DMS79 (cell line): ENCODE results near the gene KHK.

Source experiments
- DNase-seq: peaks from one replicate; lab custom pipeline; 2025; lab: John Stamatoyannopoulos, UW

Gene KHK

DNA sequence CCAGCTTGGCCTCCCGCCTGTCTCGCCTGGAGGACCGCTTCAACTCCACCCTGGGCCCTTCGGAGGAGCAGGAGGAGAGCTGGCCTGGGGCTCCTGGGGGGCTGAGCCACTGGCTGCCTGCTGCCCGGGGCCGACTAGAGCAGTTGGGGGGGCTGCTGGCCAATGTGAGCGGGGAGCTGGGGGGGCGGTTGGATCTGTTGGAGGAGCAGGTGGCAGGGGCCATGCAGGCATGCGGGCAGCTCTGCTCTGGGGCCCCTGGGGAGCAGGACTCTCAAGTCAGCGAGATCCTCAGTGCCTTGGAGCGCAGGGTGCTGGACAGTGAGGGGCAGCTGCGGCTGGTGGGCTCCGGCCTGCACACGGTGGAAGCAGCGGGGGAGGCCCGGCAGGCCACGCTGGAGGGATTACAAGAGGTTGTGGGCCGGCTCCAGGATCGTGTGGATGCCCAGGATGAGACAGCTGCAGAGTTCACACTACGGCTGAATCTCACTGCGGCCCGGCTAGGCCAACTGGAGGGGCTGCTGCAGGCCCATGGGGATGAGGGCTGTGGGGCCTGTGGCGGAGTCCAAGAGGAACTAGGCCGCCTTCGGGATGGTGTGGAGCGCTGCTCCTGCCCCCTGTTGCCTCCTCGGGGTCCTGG lies 3.7 kb upstream of the KHK start:
- DNase-seq: no peak

DNA sequence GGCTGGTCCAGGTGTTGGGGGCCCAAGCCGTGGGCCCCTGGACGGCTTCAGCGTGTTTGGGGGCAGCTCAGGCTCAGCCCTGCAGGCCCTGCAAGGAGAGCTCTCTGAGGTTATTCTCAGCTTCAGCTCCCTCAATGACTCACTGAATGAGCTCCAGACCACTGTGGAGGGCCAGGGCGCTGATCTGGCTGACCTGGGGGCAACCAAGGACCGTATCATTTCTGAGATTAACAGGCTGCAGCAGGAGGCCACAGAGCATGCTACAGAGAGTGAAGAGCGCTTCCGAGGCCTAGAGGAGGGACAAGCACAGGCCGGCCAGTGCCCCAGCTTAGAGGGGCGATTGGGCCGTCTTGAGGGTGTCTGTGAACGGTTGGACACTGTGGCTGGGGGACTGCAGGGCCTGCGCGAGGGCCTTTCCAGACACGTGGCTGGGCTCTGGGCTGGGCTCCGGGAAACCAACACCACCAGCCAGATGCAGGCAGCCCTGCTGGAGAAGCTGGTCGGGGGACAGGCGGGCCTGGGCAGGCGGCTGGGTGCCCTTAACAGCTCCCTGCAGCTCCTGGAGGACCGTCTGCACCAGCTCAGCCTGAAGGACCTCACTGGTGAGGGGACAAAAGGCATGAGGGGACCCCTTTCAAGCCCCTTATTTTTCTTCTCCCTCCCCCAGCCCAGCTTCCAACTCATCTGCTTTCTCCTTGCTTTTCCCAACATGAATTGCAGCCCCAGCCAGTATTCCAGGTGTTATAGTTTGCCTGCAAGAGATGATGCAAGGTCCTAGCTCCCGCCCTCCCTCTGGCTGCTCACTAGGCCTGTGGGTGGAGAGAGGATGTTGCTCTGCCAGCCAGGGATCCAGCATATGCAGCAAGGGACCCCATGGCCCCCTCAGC lies 2.9 kb upstream of the KHK start:
- DNase-seq: no peak

DNA sequence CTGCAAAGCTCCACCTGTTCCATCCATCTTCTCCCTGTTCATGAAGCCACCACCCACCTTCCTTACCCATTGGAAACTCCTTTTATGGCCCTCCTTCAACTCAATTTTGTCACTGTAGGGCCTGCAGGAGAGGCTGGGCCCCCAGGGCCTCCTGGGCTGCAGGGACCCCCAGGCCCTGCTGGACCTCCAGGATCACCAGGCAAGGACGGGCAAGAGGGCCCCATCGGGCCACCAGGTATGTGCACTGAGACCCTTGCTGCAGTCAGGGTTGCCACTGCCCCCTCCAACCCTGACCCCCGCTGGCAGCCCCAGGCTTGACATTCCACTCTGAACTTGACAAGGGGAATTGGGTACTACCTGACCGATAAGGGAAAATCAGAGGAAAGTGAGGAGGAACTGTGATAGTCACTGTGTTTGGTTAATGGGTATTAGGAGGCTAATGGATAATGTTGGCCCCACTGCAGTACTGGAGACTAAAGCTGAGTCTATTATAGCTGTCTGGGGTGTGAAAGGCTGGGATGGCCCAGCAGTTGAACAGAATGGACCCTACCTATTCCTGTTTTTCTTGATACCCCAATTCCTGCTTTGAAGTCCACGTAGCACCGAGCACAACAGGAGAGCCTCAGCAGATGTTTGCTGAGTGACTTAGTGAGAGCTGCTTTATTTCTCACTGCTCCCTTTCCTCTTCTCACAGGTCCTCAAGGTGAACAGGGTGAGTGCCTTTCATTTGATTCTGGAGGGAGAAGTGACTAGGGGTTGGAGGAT lies 2.1 kb upstream of the KHK start:
- DNase-seq: no peak

DNA sequence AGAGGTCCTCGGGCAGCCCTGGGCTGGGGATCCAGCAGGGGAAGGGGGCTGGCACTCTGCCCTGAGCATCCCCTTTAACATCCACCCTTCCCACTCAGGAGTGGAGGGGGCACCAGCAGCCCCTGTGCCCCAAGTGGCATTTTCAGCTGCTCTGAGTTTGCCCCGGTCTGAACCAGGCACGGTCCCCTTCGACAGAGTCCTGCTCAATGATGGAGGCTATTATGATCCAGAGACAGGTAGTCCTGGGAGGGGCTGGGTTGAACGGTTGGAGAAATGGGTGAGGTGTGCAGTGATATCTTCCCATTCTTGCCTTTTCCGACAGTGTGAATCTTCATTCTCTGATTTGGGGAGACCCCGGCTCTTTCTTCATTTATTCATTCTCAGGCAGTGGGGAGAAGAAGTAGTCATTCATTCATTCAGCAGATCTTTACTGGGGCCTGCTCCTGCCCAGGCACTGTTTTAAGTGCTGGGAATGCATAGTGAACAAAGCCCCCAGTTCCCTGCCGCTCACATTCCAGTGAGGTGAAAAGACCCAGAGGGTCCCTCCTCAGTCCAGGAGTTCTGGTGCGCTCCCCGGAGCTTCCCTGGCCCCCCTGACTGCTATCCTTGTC lies 1.4 kb upstream of the KHK start:
- no peak for DNase-seq

DNA sequence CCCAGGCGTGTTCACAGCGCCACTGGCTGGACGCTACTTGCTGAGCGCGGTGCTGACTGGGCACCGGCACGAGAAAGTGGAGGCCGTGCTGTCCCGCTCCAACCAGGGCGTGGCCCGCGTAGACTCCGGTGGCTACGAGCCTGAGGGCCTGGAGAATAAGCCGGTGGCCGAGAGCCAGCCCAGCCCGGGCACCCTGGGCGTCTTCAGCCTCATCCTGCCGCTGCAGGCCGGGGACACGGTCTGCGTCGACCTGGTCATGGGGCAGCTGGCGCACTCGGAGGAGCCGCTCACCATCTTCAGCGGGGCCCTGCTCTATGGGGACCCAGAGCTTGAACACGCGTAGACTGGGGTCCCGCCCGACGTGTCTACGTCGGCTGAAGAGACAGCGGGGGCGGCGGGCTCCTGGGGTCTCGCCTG lies 891 bp upstream of the KHK start:
- DNase-seq: no peak

DNA sequence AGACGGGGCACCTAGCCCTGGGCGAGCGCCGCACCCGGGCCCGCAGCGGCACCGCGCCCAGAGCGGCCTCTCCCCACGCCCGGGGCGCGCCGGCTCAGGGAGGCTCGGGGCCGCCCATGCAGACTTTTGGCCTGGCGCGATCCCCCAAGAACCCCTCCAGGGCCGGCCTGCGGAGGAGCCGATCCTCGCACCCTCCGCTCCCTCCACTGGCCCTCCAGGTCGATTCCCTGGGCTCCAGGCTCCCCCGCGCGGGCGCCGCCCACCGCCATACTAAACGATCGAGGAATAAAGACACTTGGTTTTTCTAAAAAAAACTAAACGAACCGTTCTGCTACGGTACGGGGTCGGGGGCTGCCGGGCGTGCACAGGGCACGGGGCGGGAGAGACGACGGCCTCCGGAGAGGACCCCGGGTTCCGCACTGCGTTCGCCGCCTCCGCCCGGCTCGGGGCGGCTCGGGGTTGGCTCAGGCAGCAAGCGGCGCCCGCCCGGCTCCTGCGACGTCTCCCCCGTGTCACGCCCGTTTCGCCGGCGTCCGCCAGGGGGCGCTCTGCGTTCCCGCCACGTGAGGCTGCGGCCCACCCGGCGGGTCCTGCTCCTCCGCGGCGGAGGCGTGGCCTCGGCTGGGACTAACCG lies 365 bp upstream of the KHK start:
- DNase-seq: peak; percentile 85

DNA sequence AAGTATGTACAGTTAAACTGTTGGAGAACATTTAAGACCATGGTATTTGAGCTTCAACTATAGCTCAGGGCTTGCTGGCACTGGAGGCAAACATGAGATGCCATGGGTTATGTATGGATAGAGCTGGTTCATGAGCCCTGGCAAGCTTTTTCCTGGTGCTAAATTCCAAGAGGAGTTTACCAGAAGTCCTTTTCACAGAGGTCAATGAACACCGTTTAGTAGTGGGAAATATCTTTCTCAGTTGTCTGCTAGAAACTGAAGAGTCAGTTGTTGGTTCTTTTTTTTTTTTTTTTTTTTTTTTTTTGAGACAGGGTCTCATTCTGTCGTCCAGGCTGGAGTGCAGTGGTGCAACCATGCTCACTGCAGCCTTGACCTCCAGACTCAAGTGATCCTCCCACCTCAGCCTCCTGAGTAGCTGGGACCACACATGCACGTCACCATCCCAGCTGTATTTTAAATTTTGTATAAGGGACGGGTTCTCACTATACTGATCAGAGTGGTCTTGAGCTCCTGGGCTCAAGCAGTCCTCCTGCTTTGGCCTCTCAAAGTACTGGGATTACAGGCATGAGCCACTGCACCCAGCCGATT lies 1.3 kb downstream of the KHK start:
- DNase-seq: no peak

DNA sequence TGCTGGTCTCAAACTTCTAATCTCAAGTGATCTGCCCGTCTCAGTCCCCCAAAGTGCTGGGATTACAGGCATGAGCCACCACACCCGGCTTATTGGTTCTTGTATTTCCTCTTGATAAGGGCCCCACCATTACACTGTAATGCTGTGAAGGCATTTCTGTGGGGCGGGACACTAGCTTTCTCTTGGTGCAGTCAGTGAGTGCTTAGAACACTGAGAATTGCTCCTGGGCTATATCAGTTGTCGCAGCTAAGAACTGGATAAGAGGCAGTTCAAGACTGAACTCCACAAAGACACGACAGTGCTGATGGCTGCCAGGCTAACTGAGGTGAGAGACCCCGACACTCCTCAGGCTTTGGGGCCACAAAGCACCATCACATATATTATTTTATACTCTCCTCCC lies 2.1 kb downstream of the KHK start:
- no peak for DNase-seq

DNA sequence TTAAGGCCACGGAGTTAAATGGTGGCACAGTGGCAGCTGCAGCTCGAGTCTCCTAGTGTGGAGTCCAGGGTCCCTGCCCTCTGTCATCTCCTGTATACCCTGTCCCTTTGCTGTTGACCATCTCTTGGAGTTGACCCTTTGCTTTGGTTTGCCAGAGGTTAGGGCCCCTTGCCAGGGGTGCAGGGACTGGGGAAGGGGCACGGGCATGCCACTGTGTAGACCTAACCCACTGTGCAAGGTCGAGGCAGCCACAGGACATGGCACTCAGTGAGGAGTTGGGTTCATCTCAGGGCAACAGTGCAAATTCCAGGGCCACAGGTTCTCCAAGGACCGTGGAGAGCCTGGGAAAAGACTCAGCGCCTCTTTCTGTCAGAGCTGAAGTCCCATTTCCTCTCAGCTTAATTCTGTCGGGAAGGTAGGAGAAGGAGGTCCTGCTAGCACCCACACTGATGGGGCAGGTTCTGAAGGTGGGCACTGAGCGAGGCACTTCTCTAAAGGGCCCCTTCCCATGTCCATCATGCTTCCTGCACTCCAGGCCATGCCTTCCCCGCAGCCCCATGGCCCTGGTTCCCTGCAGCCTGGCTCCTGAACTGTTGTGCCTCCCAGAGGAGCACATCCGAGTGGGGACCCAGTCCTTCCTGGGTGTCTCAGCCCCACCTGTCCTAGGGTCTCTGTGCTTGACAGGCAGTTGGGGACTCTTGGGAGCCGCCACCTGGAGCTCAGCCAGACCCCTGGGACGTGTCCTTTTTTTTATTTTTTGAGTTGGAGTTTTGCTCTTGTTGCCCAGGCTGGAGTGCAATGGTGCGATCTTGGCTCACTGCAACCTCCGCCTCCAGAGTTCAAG lies 2.8 kb downstream of the KHK start:
- DNase-seq: no peak

DNA sequence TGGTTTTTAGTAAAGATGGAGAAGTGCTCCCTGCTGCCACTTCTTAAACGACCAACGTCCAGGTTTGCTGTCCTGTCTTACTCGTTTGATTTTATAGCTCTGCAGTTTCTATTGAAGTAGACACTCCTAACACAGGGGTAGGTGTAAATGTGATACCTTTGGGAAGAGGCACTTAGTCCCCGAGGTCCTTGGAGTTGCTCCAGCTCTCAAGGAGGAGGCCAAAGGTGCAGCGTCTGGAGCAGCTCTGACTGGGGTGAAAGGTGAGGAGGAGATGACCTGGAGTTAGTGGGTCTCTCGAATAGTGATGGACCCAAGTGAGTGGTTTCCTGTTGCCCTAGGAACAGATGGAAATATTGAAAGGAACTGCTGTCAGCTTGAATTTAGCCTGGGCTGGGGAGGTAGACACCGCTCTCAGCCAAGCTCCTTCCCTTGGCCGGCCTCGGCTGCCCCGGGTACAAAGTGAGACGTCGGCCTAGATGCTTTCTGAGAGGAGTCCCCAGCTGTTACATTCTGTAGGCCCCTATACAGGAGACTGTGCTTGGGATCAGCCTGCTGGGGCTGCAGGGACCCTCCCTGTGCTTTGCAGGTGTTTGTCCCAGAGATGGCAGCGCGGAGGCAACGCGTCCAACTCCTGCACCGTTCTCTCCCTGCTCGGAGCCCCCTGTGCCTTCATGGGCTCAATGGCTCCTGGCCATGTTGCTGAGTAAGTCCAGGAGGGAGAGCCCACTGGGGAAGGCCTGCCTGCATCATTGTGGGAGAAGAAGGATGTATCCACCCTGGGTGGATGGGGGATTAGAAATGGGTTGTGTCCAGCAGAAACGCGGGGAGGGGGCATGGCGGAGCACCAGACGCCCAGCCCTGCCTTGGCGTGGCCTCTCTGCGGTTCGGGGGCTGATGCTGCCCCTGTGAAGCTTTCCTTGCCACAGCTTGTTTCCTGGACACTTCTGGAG lies 5.4 kb downstream of the KHK start:
- DNase-seq: peak; percentile 25

DNA sequence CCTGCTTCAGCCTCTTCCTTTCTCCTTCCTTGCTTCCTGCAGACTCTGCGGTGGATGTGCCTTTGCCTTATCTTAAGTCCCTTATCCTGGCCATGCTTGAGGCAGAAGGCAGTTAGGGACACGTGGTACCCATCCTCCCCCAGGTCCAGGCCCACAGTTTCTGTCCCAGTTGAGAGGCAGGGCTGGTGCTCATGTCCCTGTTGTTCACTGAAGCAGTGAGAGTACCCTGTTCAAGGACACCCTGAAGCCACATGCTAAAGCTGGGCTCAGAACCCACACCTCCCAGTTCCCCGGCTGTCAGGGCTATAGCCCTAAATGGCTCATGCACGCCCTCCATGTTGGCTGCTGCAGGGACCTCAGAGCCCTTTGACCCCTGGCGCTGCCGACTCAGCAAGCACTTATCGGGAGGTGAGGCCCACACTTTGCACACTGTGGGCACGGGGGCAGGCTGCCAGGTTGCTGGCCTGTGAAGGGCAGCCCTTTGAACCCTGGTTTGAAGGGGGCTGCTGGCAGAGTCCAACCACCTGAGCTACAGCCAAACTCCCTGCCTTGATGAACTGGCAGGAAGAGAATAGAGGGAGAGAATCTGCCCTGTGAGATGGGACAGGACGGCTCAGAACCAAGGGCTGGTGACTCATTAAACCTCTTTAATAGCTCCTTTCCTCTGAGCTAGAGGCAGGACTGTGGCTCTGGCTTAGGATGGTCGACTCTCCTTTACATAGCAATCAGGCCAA lies 6.3 kb downstream of the KHK start:
- no peak for DNase-seq

DNA sequence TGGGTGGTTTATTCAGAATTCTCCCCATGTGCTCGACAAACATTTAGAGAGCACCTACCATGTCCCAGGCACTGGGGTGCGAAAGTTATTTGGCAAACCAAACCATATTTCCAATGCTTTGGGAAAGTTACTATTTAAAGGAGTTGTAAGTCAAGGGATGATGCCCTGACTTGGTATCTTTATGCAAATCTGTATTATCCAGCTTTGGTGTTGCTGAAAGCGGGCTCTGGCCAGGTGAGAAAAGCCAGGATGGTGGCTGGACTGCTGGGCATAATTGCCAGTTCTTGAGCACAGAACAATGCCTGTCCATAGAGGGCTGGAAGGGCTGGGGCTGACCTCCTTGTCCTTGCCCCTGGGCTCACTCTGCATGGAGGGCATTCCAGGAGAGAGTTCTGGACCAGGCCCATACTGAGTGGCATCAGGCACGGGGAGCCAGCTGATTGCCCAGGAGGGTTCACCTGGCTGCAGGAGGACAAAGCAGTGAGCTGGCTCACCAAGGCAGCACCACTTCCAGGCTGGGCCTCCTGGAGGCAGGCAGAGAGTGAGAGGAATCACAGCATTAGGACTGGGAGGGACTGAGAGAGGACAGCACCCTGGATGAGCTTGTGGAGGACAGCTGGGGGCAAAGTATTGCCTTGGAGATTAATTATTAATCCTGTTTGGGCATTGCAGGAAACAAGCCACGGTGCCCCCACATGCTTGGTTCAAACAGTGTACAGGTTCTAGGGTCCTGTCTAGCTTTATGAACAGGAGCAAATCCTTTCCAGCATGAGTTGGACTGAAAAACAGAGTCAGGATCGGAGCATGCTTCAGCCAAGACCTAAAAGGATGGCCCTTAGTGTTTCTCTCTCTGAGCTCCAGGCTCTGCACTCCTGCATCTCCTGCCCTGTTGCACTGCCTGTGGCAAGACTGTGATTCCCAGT lies 7.1 kb downstream of the KHK start:
- DNase-seq: no peak

DNA sequence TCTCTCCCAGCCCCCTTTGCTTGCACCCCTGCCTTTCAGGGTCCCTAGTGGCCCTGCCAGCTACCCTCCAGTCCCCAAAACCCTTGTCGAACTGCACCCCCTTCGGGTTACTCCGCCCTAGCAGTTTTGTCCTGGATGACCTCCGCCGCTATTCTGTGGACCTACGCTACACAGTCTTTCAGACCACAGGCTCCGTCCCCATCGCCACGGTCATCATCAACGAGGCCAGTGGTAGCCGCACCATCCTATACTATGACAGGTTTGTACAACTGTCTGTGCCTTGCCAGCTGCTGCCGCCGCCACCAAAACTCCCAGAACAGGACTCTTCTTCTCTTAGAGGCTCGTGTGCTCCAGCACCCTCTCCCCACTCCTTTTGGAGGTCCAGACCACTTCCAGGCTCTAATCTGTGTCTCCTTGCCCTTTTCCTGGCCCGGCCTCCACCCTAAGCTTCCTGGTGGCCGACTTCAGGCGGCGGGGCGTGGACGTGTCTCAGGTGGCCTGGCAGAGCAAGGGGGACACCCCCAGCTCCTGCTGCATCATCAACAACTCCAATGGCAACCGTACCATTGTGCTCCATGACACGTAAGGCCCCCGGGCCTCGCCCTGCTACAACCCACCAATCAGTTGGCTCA lies 7.9 kb downstream of the KHK start:
- no peak for DNase-seq

DNA sequence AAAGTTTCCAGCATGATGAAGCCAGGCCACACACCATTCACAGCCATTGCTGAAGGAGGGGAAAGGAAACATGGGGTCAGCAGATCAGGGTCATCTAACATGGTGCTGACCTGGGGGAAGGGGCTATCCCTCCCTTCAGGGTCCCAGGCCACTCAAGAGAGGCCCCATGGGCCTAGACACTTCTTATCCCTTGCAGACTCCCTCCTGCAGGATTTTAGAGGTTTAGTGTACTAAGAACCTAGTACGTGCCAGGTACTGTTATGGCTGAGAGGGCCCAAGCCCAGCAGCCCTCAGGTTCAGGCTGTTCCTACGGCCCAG lies 8.8 kb downstream of the KHK start:
- no peak for DNase-seq

DNA sequence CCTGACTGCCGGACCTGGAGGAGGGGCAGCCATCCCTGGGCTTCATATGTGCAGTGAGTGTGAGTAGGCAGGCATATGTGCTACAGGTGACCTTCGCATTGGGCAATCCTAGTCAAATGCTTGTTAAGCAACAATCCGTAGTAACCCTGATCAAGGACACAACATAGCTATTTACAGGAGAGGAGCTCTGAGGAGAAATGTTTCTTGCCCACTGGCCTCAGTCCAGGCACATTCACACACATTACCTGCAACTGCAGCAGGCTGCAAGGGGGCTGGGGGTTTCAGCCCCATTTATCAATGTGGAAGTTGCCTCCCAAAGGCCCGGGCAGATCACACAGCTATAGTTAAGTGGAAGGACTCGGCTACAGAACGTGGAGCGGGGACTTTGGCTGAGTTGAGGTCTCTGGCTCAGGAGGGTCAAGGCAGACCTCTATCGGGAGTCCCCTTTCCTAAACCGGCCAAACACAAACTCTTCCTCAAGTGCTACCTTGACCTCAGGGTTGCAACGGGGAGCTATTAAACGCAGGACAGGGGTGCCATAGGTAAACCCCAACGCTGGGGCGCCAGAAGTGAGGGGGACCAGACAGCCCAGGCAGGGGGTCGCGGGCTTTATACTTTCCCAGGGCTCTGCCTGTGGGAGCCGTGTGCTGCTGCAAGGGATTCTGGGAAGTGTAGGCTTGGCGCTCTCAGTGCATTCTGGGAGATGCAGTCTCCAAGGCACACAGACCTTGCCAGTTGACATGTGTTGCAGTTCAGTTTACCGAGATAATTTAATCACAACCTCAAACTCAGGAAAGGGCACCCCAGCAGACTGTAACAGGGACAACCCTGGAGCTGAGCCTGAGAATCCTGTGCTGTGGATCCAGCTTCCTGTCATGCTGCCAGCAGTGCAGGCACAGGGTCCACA lies 9.4 kb downstream of the KHK start:
- no peak for DNase-seq

DNA sequence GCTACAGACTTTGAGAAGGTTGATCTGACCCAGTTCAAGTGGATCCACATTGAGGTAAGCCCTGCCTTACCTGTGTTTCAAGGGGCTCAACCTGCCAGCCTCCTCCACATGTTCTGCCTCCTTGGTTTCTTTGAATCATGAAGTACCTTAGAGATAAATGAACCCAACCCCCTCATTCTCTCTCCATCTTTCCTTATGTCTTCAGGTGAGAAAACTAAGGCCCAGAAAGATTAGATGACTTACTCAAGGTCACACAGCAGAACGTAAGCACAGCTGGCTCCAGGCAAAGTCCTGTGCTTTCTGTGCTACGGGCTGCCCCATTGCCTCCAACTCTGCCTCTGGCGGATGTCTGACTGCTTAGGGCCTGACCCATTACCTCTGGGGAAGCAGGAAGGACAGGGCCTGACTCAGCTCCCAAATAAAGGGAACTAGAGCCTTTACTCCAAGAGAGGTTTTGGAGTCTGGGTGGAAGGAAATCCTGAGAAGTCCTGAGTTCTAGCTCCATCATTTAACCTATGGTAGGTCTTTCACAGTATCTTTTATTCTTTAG lies 10.3 kb downstream of the KHK start:
- no peak for DNase-seq
